IMR-90 (cell line): ENCODE measurements around the gene PITPNC1.

Experiments
- CHD1 ChIP-seq: IDR thresholded peaks from 2 replicates; pipeline ENCODE4 v1.6.1; 2012; ENCODE audit warnings: low read depth, low read length, improper control_type of control experiment
- POLR2A ChIP-seq: IDR thresholded peaks from 2 replicates; pipeline ENCODE4 v1.6.1; 2012; ENCODE audit warnings: mild to moderate bottlenecking, low read depth, low read length
- RFX5 ChIP-seq: IDR thresholded peaks from 2 replicates; pipeline ENCODE4 v1.8.0; 2012; ENCODE audit warnings: low read depth, mild to moderate bottlenecking, low read length, moderate library complexity
- SMC3 ChIP-seq: fragments of 150-350 bp; IDR thresholded peaks from 2 replicates; pipeline ENCODE4 v1.6.1; 2016; ENCODE audit warnings: low read depth, mild to moderate bottlenecking, antibody characterized with exemption, low read length, moderate library complexity
- TF ChIP-seq, protein P1 (sequence below): conservative IDR thresholded peaks from 2 replicates; pipeline ENCODE4 v1.5.1; 2012; ENCODE audit warnings: mild to moderate bottlenecking, low read depth, low read length, improper control_type of control experiment

- TF ChIP-seq CHD1 (no peak), RFX5 (no peak), POLR2A (no peak), SMC3 (no peak)
- TF ChIP-seq, protein P1, sequence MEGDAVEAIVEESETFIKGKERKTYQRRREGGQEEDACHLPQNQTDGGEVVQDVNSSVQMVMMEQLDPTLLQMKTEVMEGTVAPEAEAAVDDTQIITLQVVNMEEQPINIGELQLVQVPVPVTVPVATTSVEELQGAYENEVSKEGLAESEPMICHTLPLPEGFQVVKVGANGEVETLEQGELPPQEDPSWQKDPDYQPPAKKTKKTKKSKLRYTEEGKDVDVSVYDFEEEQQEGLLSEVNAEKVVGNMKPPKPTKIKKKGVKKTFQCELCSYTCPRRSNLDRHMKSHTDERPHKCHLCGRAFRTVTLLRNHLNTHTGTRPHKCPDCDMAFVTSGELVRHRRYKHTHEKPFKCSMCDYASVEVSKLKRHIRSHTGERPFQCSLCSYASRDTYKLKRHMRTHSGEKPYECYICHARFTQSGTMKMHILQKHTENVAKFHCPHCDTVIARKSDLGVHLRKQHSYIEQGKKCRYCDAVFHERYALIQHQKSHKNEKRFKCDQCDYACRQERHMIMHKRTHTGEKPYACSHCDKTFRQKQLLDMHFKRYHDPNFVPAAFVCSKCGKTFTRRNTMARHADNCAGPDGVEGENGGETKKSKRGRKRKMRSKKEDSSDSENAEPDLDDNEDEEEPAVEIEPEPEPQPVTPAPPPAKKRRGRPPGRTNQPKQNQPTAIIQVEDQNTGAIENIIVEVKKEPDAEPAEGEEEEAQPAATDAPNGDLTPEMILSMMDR, result no peak
Measured at GRCh38 chr17:67531291-67531690, 154.2 kb downstream of the PITPNC1 start.
